PFSK-1 (cell line): ENCODE measurements around the gene ABCD3.

Experiments
- FOXP2 ChIP-seq: optimal IDR thresholded peaks from 2 replicates; pipeline ENCODE3; 2011; ENCODE audit warnings: borderline replicate concordance, control low read depth, inconsistent platforms; ENCODE audit not compliant: insufficient read depth; ENCODE audit errors: extremely low read length, extremely low read depth
- POLR2AphosphoS5 ChIP-seq: IDR thresholded peaks from 2 replicates; pipeline ENCODE4 v1.6.1; 2012; ENCODE audit warnings: low read depth, mild to moderate bottlenecking, control low read depth, low read length, moderate library complexity
- REST ChIP-seq, 2 experiments: IDR thresholded peaks; 2 replicates each; pipeline versions ENCODE4 v1.6.1 to v1.8.0; 2011 to 2012; ENCODE audit warnings: low read depth in 2 of 2, low read length in 2 of 2, control low read depth in 1 of 2, inconsistent platforms in 1 of 2, mild to moderate bottlenecking in 1 of 2, moderate library complexity in 1 of 2; ENCODE audit not compliant: insufficient read depth in 1 of 2
- SIN3A ChIP-seq: IDR thresholded peaks from 2 replicates; pipeline ENCODE4 v1.6.1; 2012; ENCODE audit warnings: mild to moderate bottlenecking, low read length, moderate library complexity, borderline replicate concordance; ENCODE audit not compliant: insufficient read depth
- TAF1 ChIP-seq: IDR thresholded peaks from 2 replicates; pipeline ENCODE4 v1.6.1; 2012; ENCODE audit warnings: low read length, control low read depth, borderline replicate concordance; ENCODE audit not compliant: insufficient read depth

The ABCD3 gene

GRCh38 chr1:94384485-94385265 lies 33.5 kb upstream of the ABCD3 start:
- TF ChIP-seq TAF1 (no peak), POLR2AphosphoS5 (no peak), FOXP2 (no peak), REST (IDR thresholded peaks at IDR 0.05; ENCODE audit: insufficient read depth in 1 of 2, low read depth in 2 of 2, low read length in 2 of 2) (no peak), SIN3A (no peak)

- TF ChIP-seq POLR2AphosphoS5 (no peak), SIN3A (no peak), FOXP2 (no peak), REST (IDR thresholded peaks at IDR 0.05; ENCODE audit: insufficient read depth in 1 of 2, low read depth in 2 of 2, low read length in 2 of 2) (no peak), TAF1 (no peak)
Measured at GRCh38 chr1:94385308-94385929, 32.8 kb upstream of the ABCD3 start.

GRCh38 chr1:94389298-94389697 lies 28.9 kb upstream of the ABCD3 start:
- TF ChIP-seq SIN3A (no peak), TAF1 (no peak), REST (IDR thresholded peaks at IDR 0.05; ENCODE audit: insufficient read depth in 1 of 2, low read depth in 2 of 2, low read length in 2 of 2) (no peak), FOXP2 (no peak), POLR2AphosphoS5 (no peak)

- TF ChIP-seq POLR2AphosphoS5 (no peak), FOXP2 (no peak), REST (IDR thresholded peaks at IDR 0.05; ENCODE audit: insufficient read depth in 1 of 2, low read depth in 2 of 2, low read length in 2 of 2) (no peak), SIN3A (no peak), TAF1 (no peak)
Measured at GRCh38 chr1:94394247-94394646, 23.9 kb upstream of the ABCD3 start.
